Measurements from ENCODE around the gene PMEPA1.

The PMEPA1 gene

DNA sequence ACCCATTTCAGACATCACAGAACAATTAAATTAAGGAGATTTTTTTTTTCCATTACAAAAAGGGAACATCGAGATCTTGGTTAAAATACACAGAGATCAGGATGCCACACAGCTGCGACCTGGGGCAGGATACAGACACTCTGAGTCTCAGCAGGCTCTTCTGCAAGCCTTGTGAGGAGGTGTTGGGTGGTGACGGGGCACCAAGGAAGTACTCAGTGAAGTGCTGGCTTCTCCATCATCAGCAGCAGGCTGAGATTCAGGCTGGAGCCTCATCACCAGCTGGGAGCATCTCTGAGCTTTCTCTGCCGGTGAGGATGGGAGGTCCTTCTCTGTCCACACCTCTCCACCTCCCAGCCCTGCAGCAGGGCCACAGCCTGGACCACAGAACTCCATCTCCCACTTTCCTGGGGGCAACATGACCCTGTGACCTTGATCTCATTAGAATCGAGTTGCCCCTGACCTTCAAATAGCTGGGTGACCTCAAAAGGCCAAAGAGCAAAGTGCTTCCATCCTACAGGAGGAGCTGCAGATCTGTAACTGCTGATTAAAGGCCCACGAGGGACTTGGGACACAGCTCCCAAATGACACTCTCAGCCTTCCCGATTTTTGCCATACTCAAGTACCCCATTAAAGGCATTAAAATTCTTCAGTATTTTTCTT, 16.0 kb downstream of the PMEPA1 start:
- no peak for DNase-seq (ENCODE audit: low read depth in 2 of 2)

- DNase-seq (ENCODE audit: low read depth in 2 of 2): no peak
Measured at GRCh38 chr20:57693002-57693582, 16.7 kb downstream of the PMEPA1 start.

DNA sequence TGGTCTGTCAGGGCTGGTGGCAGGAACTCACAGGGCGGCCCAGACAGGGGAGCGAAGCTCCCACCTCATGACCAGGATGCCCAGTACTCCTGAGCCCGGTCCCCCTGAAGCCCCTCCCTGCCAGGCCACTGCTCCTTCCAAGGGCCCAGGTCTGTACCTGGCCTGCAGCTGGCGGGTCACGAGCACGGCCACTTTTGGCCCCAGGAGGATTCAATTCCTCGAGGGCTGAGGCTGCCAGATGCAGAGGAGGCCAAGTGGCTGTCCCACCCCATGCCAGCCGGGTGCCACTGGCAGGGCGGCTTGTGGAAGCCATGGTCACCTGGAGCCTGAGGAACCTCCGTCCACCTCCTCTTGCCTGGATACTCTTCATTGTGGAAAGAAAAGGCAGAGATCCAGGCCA, 17.4 kb downstream of the PMEPA1 start:
- DNase-seq (ENCODE audit: low read depth in 2 of 2): no peak

GRCh38 chr20:57691699-57692098, 18.1 kb downstream of the PMEPA1 start:
- no peak for DNase-seq (ENCODE audit: low read depth in 2 of 2)

- DNase-seq (ENCODE audit: low read depth in 2 of 2): no peak
Measured at GRCh38 chr20:57690525-57690924, 19.3 kb downstream of the PMEPA1 start.

- no peak for DNase-seq (ENCODE audit: low read depth in 2 of 2)
Measured at GRCh38 chr20:57689745-57690481, 19.9 kb downstream of the PMEPA1 start.

GRCh38 chr20:57688864-57689263, 21.0 kb downstream of the PMEPA1 start:
- no peak for DNase-seq (ENCODE audit: low read depth in 2 of 2)

DNA sequence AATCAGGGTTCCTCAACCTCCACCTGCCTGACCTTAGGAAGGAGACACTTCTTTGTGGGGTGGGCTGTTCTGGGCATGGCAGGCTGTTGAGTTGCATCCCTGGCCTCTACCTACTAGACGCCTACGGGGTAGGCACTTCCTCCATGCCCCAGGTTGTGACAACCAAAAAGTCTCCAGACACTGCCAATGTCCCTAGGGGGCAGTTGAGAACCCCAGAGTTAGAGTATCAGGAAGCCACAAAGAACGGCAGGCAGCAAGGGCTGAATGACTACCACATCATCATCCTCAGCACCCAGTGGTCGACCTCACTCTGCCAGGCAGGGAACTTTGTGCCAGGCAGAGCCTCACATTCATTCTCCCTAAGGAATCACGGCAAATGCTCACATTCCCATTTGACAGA, 21.5 kb downstream of the PMEPA1 start:
- DNase-seq (ENCODE audit: low read depth in 2 of 2): no peak

DNA sequence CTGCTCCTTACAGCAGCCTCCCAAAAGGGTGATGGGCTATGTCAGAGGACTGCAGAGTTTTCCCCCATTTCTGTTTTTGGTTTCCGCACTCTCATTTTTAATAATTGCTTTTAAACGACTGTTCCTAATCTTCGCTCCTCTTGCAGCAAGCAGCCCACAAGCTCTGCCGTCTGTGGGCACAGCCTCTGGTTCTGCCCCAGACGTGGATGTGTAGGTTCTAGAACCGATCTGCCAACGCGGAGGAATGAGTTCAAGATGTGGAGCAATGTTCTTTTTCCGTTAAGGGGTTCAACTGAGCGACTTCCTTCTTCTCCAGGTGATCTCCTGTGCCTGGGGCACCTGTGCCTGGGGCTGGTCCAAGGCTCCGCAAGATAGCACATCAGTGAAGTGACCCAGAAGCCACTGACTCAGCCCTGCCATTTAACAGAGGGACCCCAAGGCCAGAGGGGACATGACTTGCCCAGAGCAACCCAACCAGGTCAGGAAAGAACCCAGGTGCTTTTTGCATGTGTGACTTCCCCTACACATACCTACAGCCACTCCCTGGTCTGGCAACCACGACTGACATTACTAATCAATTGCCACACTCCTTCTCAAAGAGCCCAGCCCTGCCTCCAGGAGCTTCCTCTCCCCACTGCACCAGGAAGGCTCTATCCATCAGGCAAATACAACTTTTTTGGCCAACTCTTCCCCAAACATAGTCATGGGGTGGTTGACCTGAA, 22.7 kb downstream of the PMEPA1 start:
- no peak for DNase-seq (ENCODE audit: low read depth in 2 of 2)

- DNase-seq (ENCODE audit: low read depth in 2 of 2): no peak
Measured at GRCh38 chr20:57685146-57685758, 24.6 kb downstream of the PMEPA1 start.

DNA sequence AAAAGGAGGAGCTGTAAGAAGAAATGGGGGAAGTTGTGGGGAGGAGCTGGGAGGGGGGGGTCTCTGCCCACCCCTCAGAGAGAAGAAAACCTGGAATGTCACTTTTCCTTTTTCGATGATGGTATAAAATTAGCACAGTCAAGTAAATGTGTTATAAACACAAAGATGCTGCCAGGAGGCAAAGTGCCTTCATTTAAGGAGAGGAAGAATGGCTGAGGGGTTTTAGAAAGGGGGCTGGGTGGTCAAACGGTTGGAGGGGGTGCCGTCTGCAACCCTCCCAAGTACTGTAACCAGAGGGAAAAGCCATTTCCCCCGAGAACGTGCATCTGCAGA, 25.0 kb downstream of the PMEPA1 start:
- DNase-seq (ENCODE audit: low read depth in 2 of 2): no peak

DNA sequence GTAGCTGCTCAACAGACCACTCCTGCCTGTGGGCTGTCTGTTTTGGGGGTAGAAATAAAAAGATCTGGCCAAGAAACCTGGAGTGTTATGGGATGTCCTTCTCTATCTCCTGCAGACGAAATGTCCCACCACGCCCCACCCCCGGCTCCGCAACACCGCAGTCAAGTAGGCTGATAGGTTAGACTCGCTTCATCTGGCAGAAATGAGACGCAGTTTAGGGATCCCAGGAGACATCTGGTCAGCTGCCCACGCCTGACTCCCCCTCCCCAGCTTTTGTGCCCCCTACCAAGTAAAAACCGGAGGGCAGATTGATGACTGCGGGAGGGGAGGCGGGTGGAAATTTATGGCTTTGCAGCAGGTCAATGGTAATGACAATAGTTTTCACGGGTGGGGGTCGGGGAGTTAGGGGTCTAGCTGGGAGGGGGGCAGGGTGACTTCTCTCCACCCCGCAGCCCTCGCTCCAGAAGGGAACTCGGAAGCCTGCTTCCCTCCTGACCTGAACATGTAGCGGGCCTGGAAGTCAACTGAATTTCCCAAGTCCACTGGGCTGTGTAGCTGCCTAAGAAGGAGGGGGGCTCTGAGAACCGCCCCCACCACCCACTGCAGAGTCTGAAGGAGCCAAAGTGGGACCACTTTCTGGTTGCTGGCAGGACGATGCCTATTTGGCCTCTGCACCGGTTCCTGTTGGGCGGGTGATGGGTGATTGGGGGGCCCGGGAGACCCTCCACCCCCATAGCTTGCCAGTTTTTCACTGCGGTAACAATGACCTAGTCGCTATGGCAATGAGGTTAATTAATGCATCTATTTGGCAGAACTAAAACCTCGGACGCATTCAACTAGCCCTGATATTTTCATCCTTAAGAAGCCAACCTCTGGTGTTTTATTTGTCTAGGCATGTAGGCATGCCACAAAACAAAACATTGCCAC, 25.7 kb downstream of the PMEPA1 start:
- no peak for DNase-seq (ENCODE audit: low read depth in 2 of 2)

- no peak for DNase-seq (ENCODE audit: low read depth in 2 of 2)
Measured at GRCh38 chr20:57683287-57683686, 26.5 kb downstream of the PMEPA1 start.

GRCh38 chr20:57682184-57683101, 27.4 kb downstream of the PMEPA1 start:
- no peak for DNase-seq (ENCODE audit: low read depth in 2 of 2)

DNA sequence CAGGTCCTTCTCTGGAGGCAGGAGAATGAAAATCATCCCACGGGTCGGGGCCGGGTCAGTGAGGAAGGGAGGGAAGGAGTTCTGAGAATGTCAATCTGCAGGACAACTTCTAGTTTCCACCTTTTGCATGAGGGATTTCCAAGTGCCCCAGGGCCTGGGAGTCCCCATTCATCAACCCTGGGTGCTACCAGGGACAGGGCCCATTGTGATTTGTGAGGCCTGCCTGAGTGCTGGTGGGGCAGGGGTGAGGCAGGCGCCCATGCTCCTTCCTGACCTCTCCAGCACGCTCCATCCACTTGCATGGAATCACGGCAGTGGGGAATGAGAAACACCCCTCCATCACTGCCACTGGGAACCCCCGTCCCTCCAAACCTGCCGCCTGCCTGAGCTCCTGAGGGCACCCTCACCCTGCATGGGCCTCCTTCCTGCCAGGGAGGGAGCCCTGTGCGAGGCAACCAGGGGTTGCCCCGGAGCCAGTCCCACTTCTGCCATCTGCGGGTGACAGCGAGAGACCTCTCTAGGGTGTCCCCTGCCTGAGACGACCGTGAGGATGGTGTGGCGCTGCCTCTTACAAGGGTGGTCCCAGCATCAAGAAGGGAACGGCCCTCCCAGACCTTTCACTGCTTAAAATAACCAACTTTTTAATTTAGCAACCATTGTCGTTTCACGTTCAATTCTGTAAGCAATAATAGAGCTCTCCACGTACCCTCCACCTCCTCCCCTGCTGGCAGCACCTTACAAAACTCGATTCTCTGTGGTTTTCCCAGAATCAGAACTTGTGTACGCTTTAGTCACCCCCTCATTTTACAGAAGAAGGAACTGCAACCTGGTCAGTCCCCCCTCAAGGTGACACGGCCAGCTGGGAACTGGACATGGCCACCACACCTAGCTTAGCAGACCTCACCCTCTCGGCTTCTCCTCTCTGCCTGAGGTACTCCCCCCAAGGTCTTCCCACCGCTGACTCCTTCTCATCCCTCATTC, 28.6 kb downstream of the PMEPA1 start:
- no peak for DNase-seq (ENCODE audit: low read depth in 2 of 2)

- no peak for DNase-seq (ENCODE audit: low read depth in 2 of 2)
Measured at GRCh38 chr20:57680131-57680716, 29.6 kb downstream of the PMEPA1 start.

- no peak for DNase-seq (ENCODE audit: low read depth in 2 of 2)
Measured at GRCh38 chr20:57679113-57679512, 30.7 kb downstream of the PMEPA1 start.

DNA sequence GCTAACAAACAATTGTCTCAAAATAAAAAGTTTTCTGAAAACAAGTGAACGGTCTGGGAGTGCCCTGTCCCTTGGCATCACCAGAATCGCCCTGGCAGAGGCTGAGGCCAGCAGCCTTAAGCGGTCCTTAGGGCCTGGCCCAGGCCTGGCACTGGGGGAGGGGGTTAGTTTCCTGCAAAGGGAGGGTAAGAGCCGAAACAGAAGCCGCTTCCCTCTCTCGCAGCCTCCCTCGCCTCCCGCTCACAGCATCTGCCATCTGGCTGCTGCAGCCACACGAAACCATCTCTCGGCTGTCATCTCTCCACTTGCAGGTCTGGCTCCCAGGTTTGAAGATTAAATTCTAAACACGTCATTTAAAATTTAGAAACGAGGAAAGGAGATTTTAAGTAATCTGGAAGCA, 31.5 kb downstream of the PMEPA1 start:
- no peak for DNase-seq (ENCODE audit: low read depth in 2 of 2)

All from activated CD4-positive, alpha-beta T cell treated with anti-CD3 and anti-CD28 coated beads for 24 hours (primary cell).